SK-N-MC (cell line): ENCODE measurements around the gene INSRR.

ENCODE experiments used
- EZH2 ChIP-seq: fragments of 200-600 bp; sonication (generic); IDR thresholded peaks from one replicate; pipeline ENCODE4 v1.6.1; 2017; ENCODE audit warnings: antibody characterized with exemption
- FOXP2 ChIP-seq: optimal IDR thresholded peaks from 2 replicates; pipeline ENCODE3; 2011; ENCODE audit warnings: mild to moderate bottlenecking, moderate library complexity; ENCODE audit not compliant: insufficient read depth; ENCODE audit errors: extremely low read length, control extremely low read depth
- POLR2AphosphoS5 ChIP-seq: IDR thresholded peaks from 2 replicates; pipeline ENCODE4 v1.6.1; 2012; ENCODE audit warnings: mild to moderate bottlenecking, low read depth, low read length, borderline replicate concordance

GRCh38 chr1:156848461-156849150, 10.3 kb downstream of the INSRR start:
- TF ChIP-seq EZH2 (no peak), POLR2AphosphoS5 (no peak), FOXP2 (no peak)
